NB4 (cell line): Measurements from ENCODE around the gene PPP6R1.

ENCODE experiments used
- DNase-seq: peaks from one replicate; pipeline ENCODE4 v3.0.0; 2010; ENCODE audit warnings: low read depth
- H3K4me3 ChIP-seq: one replicate; pipeline ENCODE4 v1.5.1; 2011; ENCODE audit warnings: mild to moderate bottlenecking, low read depth, low read length, moderate library complexity
- CTCF ChIP-seq: IDR thresholded peaks from one replicate; pipeline ENCODE4 v1.5.1; 2012; ENCODE audit warnings: low read depth, low read length
- MAX ChIP-seq: IDR thresholded peaks from 2 replicates; pipeline ENCODE4 v1.6.1; 2011; ENCODE audit warnings: low read depth, low read length
- MYC ChIP-seq: IDR thresholded peaks from 2 replicates; pipeline ENCODE4 v1.6.1; 2011; ENCODE audit warnings: low read depth, low read length
- POLR2A ChIP-seq: IDR thresholded peaks from 2 replicates; pipeline ENCODE4 v1.6.1; 2011; ENCODE audit warnings: mild to moderate bottlenecking; ENCODE audit not compliant: insufficient read length; ENCODE audit errors: extremely low read depth

The PPP6R1 gene

GRCh38 chr19:55300886-55301458 lies 42.2 kb upstream of the PPP6R1 start:
- TF ChIP-seq MYC (no peak), POLR2A (no peak), MAX (no peak), CTCF (no peak)
- no peak overlapping the region for H3K4me3 ChIP-seq
- DNase-seq, result no peak

GRCh38 chr19:55299991-55300390 lies 41.2 kb upstream of the PPP6R1 start:
- TF ChIP-seq POLR2A, result no peak
- no peak overlapping the region for H3K4me3 ChIP-seq
- no peak for DNase-seq

- H3K4me3 ChIP-seq, result no peak overlapping the region
- no peak for DNase-seq
- TF ChIP-seq MAX (no peak), CTCF (no peak), POLR2A (no peak), MYC (no peak)
Measured at GRCh38 chr19:55297267-55297666, 38.5 kb upstream of the PPP6R1 start.

- TF ChIP-seq CTCF (no peak), POLR2A (no peak), MYC (no peak), MAX (no peak)
- no peak for DNase-seq
- H3K4me3 ChIP-seq, result no peak overlapping the region
Measured at GRCh38 chr19:55289117-55289796, 30.4 kb upstream of the PPP6R1 start.

GRCh38 chr19:55287361-55288079 lies 28.7 kb upstream of the PPP6R1 start:
- no peak overlapping the region for H3K4me3 ChIP-seq
- DNase-seq, result no peak
- TF ChIP-seq MAX, result no peak
- no peak for TF ChIP-seq POLR2A
- TF ChIP-seq MYC, result no peak
- no peak for TF ChIP-seq CTCF

- no peak for TF ChIP-seq POLR2A
- no peak for TF ChIP-seq CTCF
- TF ChIP-seq MAX, result no peak
- TF ChIP-seq MYC, result no peak
- H3K4me3 ChIP-seq, result no peak overlapping the region
- no peak for DNase-seq
Measured at GRCh38 chr19:55285229-55285890, 26.5 kb upstream of the PPP6R1 start.
